Measurements from ENCODE around the gene NMD3. TPM values are rescaled to one million over a fixed set of nuclear protein-coding genes. Genes with fewer than 3 reads are reported as not detected.

Gene NMD3
- total and polyA plus RNA-seq, 2 of the 13 experiments (the other 11 are each of a cell fraction or from before 2014, with no cell fraction given), result 44.2 to 55.2 TPM

- TF ChIP-seq ZNF318 (CRISPR knock-in tag; IDR thresholded peaks at IDR 0.05) (no peak), STAG1 (CRISPR knock-in tag; IDR thresholded peaks at IDR 0.05) (peak; percentile 61), ZNF205 (CRISPR knock-in tag; IDR thresholded peaks at IDR 0.05) (no peak), ELF1 (CRISPR knock-in tag; IDR thresholded peaks at IDR 0.05) (no peak), AGO2 (optimal IDR thresholded peaks at IDR 0.05; ENCODE audit: low read depth, low read length) (no peak), TAF1 (CRISPR knock-in tag; IDR thresholded peaks at IDR 0.05) (no peak), REST (IDR thresholded peaks at IDR 0.05; ENCODE audit: borderline replicate concordance in 1 of 2, low read depth in 1 of 2, low read length in 2 of 2) (no peak), PAXIP1 (CRISPR knock-in tag; conservative IDR thresholded peaks at IDR 0.05) (no peak)
Observed at GRCh38 chr3:161274691-161275298, 53.7 kb downstream of the NMD3 start (continued).
